GM12878 (cell line): Measurements from ENCODE around the gene CPVL. TPM values are rescaled to one million over a fixed set of nuclear protein-coding genes. Genes with fewer than 3 reads are reported as not detected.

Source experiments
- ATAC-seq: fragments of 200-7000 bp; cut with Tn5 transposase; 3 replicates; pipeline ENCODE4 v1.9.1; 2020; ENCODE audit warnings: mild to moderate bottlenecking, moderate library complexity
- BruUV-seq: library from RNA; stranded (reverse); fragments of 400-500 nt; replicated peaks from 2 replicates; lab custom pipeline; 2021; lab: Mats Ljungman, UMichigan
- CTCF ChIA-PET: fragments of 300-600 bp; sonication (Branson Sonifier 250); formaldehyde crosslinking; extraction: SDS; loops from one replicate; lab custom pipeline; 2021; ENCODE audit warnings: inconsistent platforms; lab: Yijun Ruan, JAX
- POLR2A ChIA-PET: fragments of 350-600 bp; formaldehyde crosslinking; extraction: SDS; loops from one replicate; lab custom pipeline; 2021; ENCODE audit warnings: inconsistent platforms; lab: Charles Lee
- RAD21 ChIA-PET: fragments of 300-600 bp; sonication (Branson Sonifier 250); formaldehyde crosslinking; loops from one replicate; lab custom pipeline; 2023; ENCODE audit warnings: antibody characterized with exemption; ENCODE audit not compliant: unreplicated experiment; lab: Charles Lee
- SMC1A ChIA-PET: fragments of 300-600 bp; sonication (Branson Sonifier 250); formaldehyde crosslinking; loops from one replicate; lab custom pipeline; 2023; ENCODE audit not compliant: unreplicated experiment, uncharacterized antibody; lab: Charles Lee
- DNase-seq: peaks from one replicate; pipeline ENCODE4 v3.0.0-alpha.2; 2011; ENCODE audit warnings: low read depth, low spot score
- FAIRE-seq: peaks from 3 replicates; lab custom pipeline; 2011; peaks lifted over from hg19 to GRCh38; lab: Jason Lieb, UNC
- H2AFZ ChIP-seq: 2 replicates; pipeline ENCODE4 v1.6.0; 2011; ENCODE audit warnings: low read depth, low read length, control low read depth; ENCODE audit not compliant: control insufficient read depth
- H3K27ac ChIP-seq: 2 replicates; pipeline ENCODE4 v1.5.1; 2011; ENCODE audit warnings: control low read depth; ENCODE audit not compliant: control insufficient read depth, insufficient read depth
- H3K27me3 ChIP-seq, 2 experiments: replicated peaks in 1 of 2; 2 replicates each; pipeline versions ENCODE4 v1.6.0 to v1.6.1; 2011; ENCODE audit warnings: low read length in 1 of 2; ENCODE audit not compliant: control insufficient read depth in 2 of 2, insufficient read depth in 2 of 2
- H3K36me3 ChIP-seq, 2 experiments: 2 replicates each; pipeline ENCODE4 v1.5.1; 2011; ENCODE audit warnings: low read length in 1 of 2; ENCODE audit not compliant: control insufficient read depth in 2 of 2, insufficient read depth in 2 of 2
- H3K4me1 ChIP-seq: 2 replicates; pipeline ENCODE4 v1.6.1; 2011; ENCODE audit warnings: mild to moderate bottlenecking, low read length, moderate library complexity, mixed read lengths; ENCODE audit not compliant: control insufficient read depth, insufficient read depth
- H3K4me2 ChIP-seq: 2 replicates; pipeline ENCODE4 v1.6.0; 2011; ENCODE audit warnings: control low read depth; ENCODE audit not compliant: control insufficient read depth, insufficient read depth
- H3K4me3 ChIP-seq: fragments of 200-600 bp; sonication (generic); 2 replicates; pipeline ENCODE4 v1.5.1; 2016
- H3K79me2 ChIP-seq: 2 replicates; pipeline ENCODE4 v1.6.0; 2011; ENCODE audit warnings: low read length; ENCODE audit not compliant: control insufficient read depth, insufficient read depth
- H3K9ac ChIP-seq: 2 replicates; pipeline ENCODE4 v1.8.0; 2011; ENCODE audit warnings: low read length, control low read depth, mixed read lengths; ENCODE audit not compliant: control insufficient read depth, insufficient read depth
- H3K9me3 ChIP-seq: replicated peaks from 3 replicates; pipeline ENCODE4 v1.5.1; 2011; ENCODE audit warnings: mild to moderate bottlenecking, low read length; ENCODE audit not compliant: control insufficient read depth, insufficient read depth
- H4K20me1 ChIP-seq: 2 replicates; pipeline ENCODE4 v1.6.0; 2011; ENCODE audit not compliant: control insufficient read depth, insufficient read depth
- CREM ChIP-seq: IDR thresholded peaks from 2 replicates; pipeline ENCODE4 v1.6.1; 2014; ENCODE audit warnings: antibody characterized with exemption, low read depth
- RFX5 ChIP-seq: IDR thresholded peaks from 2 replicates; pipeline ENCODE4 v1.6.1; 2011; ENCODE audit warnings: low read depth, low read length, improper control_type of control experiment
- SIX5 ChIP-seq: IDR thresholded peaks from 2 replicates; pipeline ENCODE4 v1.6.1; 2011; ENCODE audit warnings: mild to moderate bottlenecking, low read depth, low read length, moderate library complexity; ENCODE audit not compliant: severe bottlenecking
- SMARCA5 ChIP-seq: fragments of 450-650 bp; IDR thresholded peaks from 2 replicates; pipeline ENCODE4 v1.6.1; 2017; ENCODE audit warnings: mild to moderate bottlenecking
- TCF7 ChIP-seq: IDR thresholded peaks from 2 replicates; pipeline ENCODE4 v1.6.1; 2014; ENCODE audit warnings: antibody characterized with exemption, borderline replicate concordance
- WGBS: methylation state at CpG from one replicate; pipeline ENCODE4 v1.1.6; 2016; ENCODE audit warnings: low lambda C conversion rate; ENCODE audit not compliant: insufficient replicate concordance, insufficient coverage; ENCODE audit errors: missing lambda C conversion rate; 5-methylcytosine and 5-hydroxymethylcytosine counted together
- in situ Hi-C: fragments of 300-500 bp; cut with MboI; formaldehyde crosslinking; loops from 9 replicates; pipeline ENCODE4 v1.14.3; 2018; ENCODE audit warnings: mixed read lengths
- intact Hi-C: fragments of 100-400 bp; cut with micrococcal nuclease; formaldehyde crosslinking; loops from one replicate; pipeline ENCODE4 v1.14.2; 2022; ENCODE audit not compliant: unreplicated experiment
- polyA plus RNA-seq, 11 experiments: library from polyadenylated mRNA; depleted of rRNA in 4 of 11; unstranded in 6 of 11; stranded (reverse) in 5 of 11; fragments of >200 nt; fragmentation: Nextera tagmentation in 4 of 11; fragmentation: Illumina TruSeq in 1 of 11; extraction: Ambion mirVana in 4 of 11; extraction: Trizol in 1 of 11; gene quantifications; 1 replicate in 1 of 11; 2 replicates in 10 of 11; pipeline versions ENCODE4 v1.2.1 to v1.2.3, GENCODE V29; 2011 to 2016; ENCODE audit warnings: inconsistent platforms in 2 of 11, missing spikeins in 2 of 11, low read depth in 1 of 11
- total RNA-seq, 4 experiments: library from RNA; depleted of rRNA in 3 of 4; stranded (reverse); fragments of >200 nt in 3 of 4; fragmentation: Illumina TruSeq in 1 of 4; extraction: Trizol in 1 of 4; gene quantifications; 2 replicates each; pipeline versions ENCODE4 v1.2.1 to v1.2.3, GENCODE V29; 2013 to 2021
- TF ChIP-seq, protein P1 (sequence below): fragments of 450-650 bp; IDR thresholded peaks from 2 replicates; pipeline ENCODE4 v1.6.1; 2017; ENCODE audit warnings: mild to moderate bottlenecking, low read depth, inconsistent platforms; ENCODE audit not compliant: poor library complexity, severe bottlenecking
- TF ChIP-seq, protein P2 (sequence below): fragments of 450-650 bp; IDR thresholded peaks from 2 replicates; pipeline ENCODE4 v1.6.1; 2017; ENCODE audit warnings: mild to moderate bottlenecking, moderate library complexity

Gene CPVL
- total and polyA plus RNA-seq, 10 of the 15 experiments (the other 5 are each of a cell fraction or from before 2014, with no cell fraction given), result 0.59 TPM; not detected in 9

DNA sequence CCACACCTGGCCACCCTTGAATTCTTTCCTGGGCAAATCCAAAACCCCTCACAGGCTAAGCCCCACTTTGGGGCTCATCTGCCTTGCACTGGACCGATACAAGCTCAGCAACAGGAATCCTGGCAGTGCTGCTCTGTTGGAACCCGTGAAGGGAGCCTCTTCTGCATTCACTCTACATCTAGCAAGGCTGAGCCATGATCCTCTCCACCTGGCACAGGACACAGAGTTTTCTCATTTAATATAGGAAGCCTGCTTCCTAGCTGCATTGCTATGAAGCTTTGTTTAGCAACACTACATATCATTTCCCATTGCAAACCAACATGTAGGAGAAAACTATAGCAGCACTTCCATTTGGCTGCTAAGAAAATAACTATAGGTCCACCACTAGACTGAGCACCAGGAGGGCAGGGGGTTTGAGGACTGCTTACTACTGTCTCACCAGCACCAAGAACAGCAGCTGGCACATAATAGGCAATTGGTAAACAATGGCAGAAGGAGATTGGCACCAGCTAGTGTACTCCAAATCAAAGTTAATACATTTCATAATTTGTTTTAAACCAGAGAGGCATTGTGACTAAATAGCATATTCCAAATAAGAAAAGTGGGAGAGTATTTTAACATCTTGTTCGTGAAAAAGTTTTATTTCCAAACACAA is 56.1 kb downstream of the CPVL start:
- H3K9me3 ChIP-seq, result no peaks in the 10 kb centered on the region
- FAIRE-seq (no peak), ATAC-seq (no peak), DNase-seq (no peak)
- H2AFZ ChIP-seq, result no peak overlapping the region
- no peak overlapping the region for H3K9ac ChIP-seq
- no peaks in the 10 kb centered on the region for H3K36me3 ChIP-seq
- ChIA-PET RAD21 (interaction anchor here (1.4 kb wide), 1 partner anchor 169 kb away, joined by 3 read pairs; no protein-coding TSS in a partner anchor), SMC1A (interaction anchor here (1.0 to 1.2 kb wide), 4 partner anchors 9 to 703 kb away, joined by 3 to 8 read pairs (median 4); no protein-coding TSS in a partner anchor), POLR2A (interaction anchor here (0.5 to 0.7 kb wide), 2 partner anchors 208 to 784 kb away, joined by 3 to 5 read pairs; no protein-coding TSS in a partner anchor), CTCF (interaction anchor here (0.8 to 2.6 kb wide), 3 partner anchors 10 to 168 kb away, joined by 3 to 16 read pairs (median 4); no protein-coding TSS in a partner anchor)
- in situ Hi-C loops (no loop called here), intact Hi-C loops (no loop called here)
- no TSS peak for BruUV-seq
- no peak overlapping the region for H3K4me3 ChIP-seq
- no peaks in the 10 kb centered on the region for H4K20me1 ChIP-seq
- H3K27me3 ChIP-seq, result peaks cover 0 to 2% of the 10 kb centered on the region in 2 experiments; a peak in 1 of 4 replicates
- peaks cover 5% of the 10 kb centered on the region; the same call in 1 of the 2 replicates for H3K4me1 ChIP-seq
- H3K79me2 ChIP-seq, result no peaks in the 10 kb centered on the region
- no peak overlapping the region for H3K4me2 ChIP-seq
- WGBS, result 15% methylated on average over 3 of the region's 3 CpGs
- TF ChIP-seq CREM (no peak), RFX5 (no peak), SMARCA5 (no peak)
- no peak overlapping the region for H3K27ac ChIP-seq

DNA sequence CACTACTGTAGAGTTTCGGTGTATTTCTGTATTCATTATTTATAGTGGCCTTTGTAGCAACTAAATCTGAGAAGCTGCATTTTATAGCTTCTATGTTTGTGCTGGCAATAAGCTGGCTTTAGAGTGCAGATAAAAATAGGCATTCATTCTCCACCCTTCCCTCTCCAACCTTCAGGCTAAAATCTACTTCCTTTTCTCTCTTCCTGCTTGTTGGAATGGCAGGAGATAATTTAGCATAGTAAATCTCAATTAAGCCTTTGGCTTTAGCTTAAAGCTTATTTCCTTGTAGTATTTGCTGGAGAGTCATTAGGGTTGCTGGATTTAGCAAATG is 58.5 kb downstream of the CPVL start:
- ChIA-PET CTCF (interaction anchor here (1.1 to 1.3 kb wide), 3 partner anchors 18 to 160 kb away, joined by 3 to 6 read pairs (median 5); no protein-coding TSS in a partner anchor), RAD21 (no interaction called here), SMC1A (interaction anchor here (0.5 to 1.1 kb wide), 4 partner anchors 9 to 330 kb away, joined by 3 read pairs; no protein-coding TSS in a partner anchor), POLR2A (no interaction called here)
- no peak overlapping the region for H3K4me2 ChIP-seq
- peaks cover 5% of the 10 kb centered on the region; the same call in 1 of the 2 replicates for H3K4me1 ChIP-seq
- ATAC-seq (no peak), FAIRE-seq (no peak), DNase-seq (no peak)
- no peaks in the 10 kb centered on the region for H3K36me3 ChIP-seq
- no peak overlapping the region for H3K4me3 ChIP-seq
- H3K9me3 ChIP-seq, result no peaks in the 10 kb centered on the region; the same call in 2 of the 3 replicates
- in situ Hi-C loops (no loop called here), intact Hi-C loops (no loop called here)
- no TSS peak for BruUV-seq
- no peak overlapping the region for H3K27ac ChIP-seq
- H3K79me2 ChIP-seq, result no peaks in the 10 kb centered on the region
- no peaks in the 10 kb centered on the region for H4K20me1 ChIP-seq
- no peaks in the 10 kb centered on the region; a peak in 1 of 4 replicates for H3K27me3 ChIP-seq
- no peak overlapping the region for H2AFZ ChIP-seq
- WGBS, result 40% methylated on average over 1 of the region's 1 CpG
- H3K9ac ChIP-seq, result no peak overlapping the region
- TF ChIP-seq, protein P1, sequence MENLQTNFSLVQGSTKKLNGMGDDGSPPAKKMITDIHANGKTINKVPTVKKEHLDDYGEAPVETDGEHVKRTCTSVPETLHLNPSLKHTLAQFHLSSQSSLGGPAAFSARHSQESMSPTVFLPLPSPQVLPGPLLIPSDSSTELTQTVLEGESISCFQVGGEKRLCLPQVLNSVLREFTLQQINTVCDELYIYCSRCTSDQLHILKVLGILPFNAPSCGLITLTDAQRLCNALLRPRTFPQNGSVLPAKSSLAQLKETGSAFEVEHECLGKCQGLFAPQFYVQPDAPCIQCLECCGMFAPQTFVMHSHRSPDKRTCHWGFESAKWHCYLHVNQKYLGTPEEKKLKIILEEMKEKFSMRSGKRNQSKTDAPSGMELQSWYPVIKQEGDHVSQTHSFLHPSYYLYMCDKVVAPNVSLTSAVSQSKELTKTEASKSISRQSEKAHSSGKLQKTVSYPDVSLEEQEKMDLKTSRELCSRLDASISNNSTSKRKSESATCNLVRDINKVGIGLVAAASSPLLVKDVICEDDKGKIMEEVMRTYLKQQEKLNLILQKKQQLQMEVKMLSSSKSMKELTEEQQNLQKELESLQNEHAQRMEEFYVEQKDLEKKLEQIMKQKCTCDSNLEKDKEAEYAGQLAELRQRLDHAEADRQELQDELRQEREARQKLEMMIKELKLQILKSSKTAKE, result no peak
- TF ChIP-seq, protein P2, sequence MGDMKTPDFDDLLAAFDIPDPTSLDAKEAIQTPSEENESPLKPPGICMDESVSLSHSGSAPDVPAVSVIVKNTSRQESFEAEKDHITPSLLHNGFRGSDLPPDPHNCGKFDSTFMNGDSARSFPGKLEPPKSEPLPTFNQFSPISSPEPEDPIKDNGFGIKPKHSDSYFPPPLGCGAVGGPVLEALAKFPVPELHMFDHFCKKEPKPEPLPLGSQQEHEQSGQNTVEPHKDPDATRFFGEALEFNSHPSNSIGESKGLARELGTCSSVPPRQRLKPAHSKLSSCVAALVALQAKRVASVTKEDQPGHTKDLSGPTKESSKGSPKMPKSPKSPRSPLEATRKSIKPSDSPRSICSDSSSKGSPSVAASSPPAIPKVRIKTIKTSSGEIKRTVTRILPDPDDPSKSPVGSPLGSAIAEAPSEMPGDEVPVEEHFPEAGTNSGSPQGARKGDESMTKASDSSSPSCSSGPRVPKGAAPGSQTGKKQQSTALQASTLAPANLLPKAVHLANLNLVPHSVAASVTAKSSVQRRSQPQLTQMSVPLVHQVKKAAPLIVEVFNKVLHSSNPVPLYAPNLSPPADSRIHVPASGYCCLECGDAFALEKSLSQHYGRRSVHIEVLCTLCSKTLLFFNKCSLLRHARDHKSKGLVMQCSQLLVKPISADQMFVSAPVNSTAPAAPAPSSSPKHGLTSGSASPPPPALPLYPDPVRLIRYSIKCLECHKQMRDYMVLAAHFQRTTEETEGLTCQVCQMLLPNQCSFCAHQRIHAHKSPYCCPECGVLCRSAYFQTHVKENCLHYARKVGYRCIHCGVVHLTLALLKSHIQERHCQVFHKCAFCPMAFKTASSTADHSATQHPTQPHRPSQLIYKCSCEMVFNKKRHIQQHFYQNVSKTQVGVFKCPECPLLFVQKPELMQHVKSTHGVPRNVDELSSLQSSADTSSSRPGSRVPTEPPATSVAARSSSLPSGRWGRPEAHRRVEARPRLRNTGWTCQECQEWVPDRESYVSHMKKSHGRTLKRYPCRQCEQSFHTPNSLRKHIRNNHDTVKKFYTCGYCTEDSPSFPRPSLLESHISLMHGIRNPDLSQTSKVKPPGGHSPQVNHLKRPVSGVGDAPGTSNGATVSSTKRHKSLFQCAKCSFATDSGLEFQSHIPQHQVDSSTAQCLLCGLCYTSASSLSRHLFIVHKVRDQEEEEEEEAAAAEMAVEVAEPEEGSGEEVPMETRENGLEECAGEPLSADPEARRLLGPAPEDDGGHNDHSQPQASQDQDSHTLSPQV, result no peak
- TF ChIP-seq SIX5 (no peak), TCF7 (no peak)
